MM.1S (cell line): Measurements from ENCODE around the gene PCGF5.
"Not testable (repeated sequence)": the region's sequence is repeated elsewhere in the genome, so short reads cannot be mapped to it uniquely, and the experiment has no call there.

Experiments
- DNase-seq: peaks from one replicate; pipeline ENCODE4 v3.0.0-alpha.2; 2015
- H2AFZ ChIP-seq: fragments of 300-600 bp; sonication (generic); 2 replicates; pipeline ENCODE4 v1.6.0; 2016; ENCODE audit warnings: antibody characterized with exemption, low read length
- H3F3A ChIP-seq: fragments of 300-600 bp; sonication (generic); 2 replicates; pipeline ENCODE4 v1.6.1; 2016; ENCODE audit warnings: mild to moderate bottlenecking, antibody characterized with exemption, low read length, moderate library complexity, mixed read lengths; ENCODE audit not compliant: insufficient read depth
- H3K27ac ChIP-seq: fragments of 300-600 bp; sonication (generic); 2 replicates; pipeline ENCODE4 v1.5.1; 2016; ENCODE audit warnings: mild to moderate bottlenecking, low read length
- H3K27me3 ChIP-seq: fragments of 300-600 bp; sonication (generic); replicated peaks from 2 replicates; pipeline ENCODE4 v1.6.0; 2016; ENCODE audit warnings: low read length; ENCODE audit not compliant: insufficient read depth
- H3K36me3 ChIP-seq: fragments of 300-600 bp; sonication (generic); replicated peaks from 2 replicates; pipeline ENCODE4 v1.6.1; 2016; ENCODE audit warnings: mild to moderate bottlenecking, low read length, mixed read lengths; ENCODE audit not compliant: insufficient read depth
- H3K4me1 ChIP-seq: fragments of 300-600 bp; sonication (generic); 2 replicates; pipeline ENCODE4 v1.6.1; 2016; ENCODE audit warnings: low read length, mixed read lengths
- H3K4me2 ChIP-seq: fragments of 300-600 bp; sonication (generic); 2 replicates; pipeline ENCODE4 v1.6.0; 2016; ENCODE audit warnings: low read depth, low read length
- H3K4me3 ChIP-seq: fragments of 300-600 bp; sonication (generic); 2 replicates; pipeline ENCODE4 v1.5.1; 2016; ENCODE audit warnings: low read length, mixed read lengths
- H3K79me2 ChIP-seq: fragments of 300-600 bp; sonication (generic); 2 replicates; pipeline ENCODE4 v1.6.1; 2016; ENCODE audit warnings: mixed run types, low read length, mixed read lengths
- H3K9ac ChIP-seq: fragments of 300-600 bp; sonication (generic); 2 replicates; pipeline ENCODE4 v1.6.1; 2016; ENCODE audit warnings: low read length, mixed read lengths
- H3K9me2 ChIP-seq: fragments of 300-600 bp; sonication (generic); replicated peaks from 2 replicates; pipeline ENCODE4 v1.6.1; 2016; ENCODE audit warnings: mild to moderate bottlenecking, low read length, mixed read lengths; ENCODE audit not compliant: insufficient read depth
- H3K9me3 ChIP-seq: fragments of 300-600 bp; sonication (generic); replicated peaks from 2 replicates; pipeline ENCODE4 v1.6.1; 2016; ENCODE audit warnings: mild to moderate bottlenecking, low read length, mixed read lengths; ENCODE audit not compliant: insufficient read depth
- H4K20me1 ChIP-seq: fragments of 300-600 bp; sonication (generic); 2 replicates; pipeline ENCODE4 v1.6.1; 2016; ENCODE audit warnings: mild to moderate bottlenecking, low read length, moderate library complexity, mixed read lengths; ENCODE audit not compliant: insufficient read depth
- EZH2 ChIP-seq: fragments of 300-600 bp; sonication (generic); optimal IDR thresholded peaks from 2 replicates; pipeline ENCODE3; 2017; ENCODE audit warnings: low read depth, mild to moderate bottlenecking, antibody characterized with exemption, low read length, mixed read lengths
- EZH2phosphoT487 ChIP-seq: fragments of 300-600 bp; sonication (generic); IDR thresholded peaks from 2 replicates; pipeline ENCODE4 v1.6.1; 2018; ENCODE audit warnings: antibody characterized with exemption, low read length
- TF ChIP-seq, protein P1 (sequence below): fragments of 300-600 bp; sonication (generic); IDR thresholded peaks from 2 replicates; pipeline ENCODE4 v1.5.1; 2016; ENCODE audit warnings: antibody characterized with exemption, low read length, mixed read lengths

PCGF5 gene

DNA sequence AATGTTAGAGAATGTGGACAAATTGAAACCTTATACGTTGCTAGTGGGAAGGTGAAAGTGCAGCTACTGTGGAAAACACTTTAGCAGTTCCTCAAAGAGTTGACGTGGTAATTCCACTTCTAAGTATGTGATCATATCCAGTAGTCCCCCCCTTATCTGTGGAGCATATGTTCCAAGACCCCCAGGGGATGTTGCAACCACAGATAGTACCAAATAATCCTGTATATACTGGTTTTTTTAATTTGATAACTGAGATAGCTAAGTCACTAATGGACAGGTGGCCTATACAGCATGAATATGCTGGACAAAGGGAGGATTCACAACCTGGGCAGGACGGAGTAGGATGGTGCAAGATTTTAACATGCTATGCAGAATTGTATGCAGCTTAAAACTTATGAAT, 36.8 kb downstream of the PCGF5 start:
- peaks cover 6% of the 10 kb centered on the region; the same call in 1 of the 2 replicates for H3K36me3 ChIP-seq
- no peaks in the 10 kb centered on the region for H3K27me3 ChIP-seq
- no peak overlapping the region for H3K4me2 ChIP-seq
- DNase-seq: no peak
- H2AFZ ChIP-seq: no peak overlapping the region
- no peak overlapping the region for H3K9ac ChIP-seq
- H3K4me1 ChIP-seq: peaks cover 29% of the 10 kb centered on the region
- no peaks in the 10 kb centered on the region for H4K20me1 ChIP-seq
- H3K9me2 ChIP-seq: no peaks in the 10 kb centered on the region
- H3K27ac ChIP-seq: no peak overlapping the region
- TF ChIP-seq EZH2: no peak
- peaks cover 3% of the 10 kb centered on the region; the same call in 1 of the 2 replicates for H3F3A ChIP-seq
- no peak overlapping the region for H3K4me3 ChIP-seq
- H3K79me2 ChIP-seq: peaks cover 7% of the 10 kb centered on the region; the same call in 1 of the 2 replicates
- no peaks in the 10 kb centered on the region for H3K9me3 ChIP-seq

DNA sequence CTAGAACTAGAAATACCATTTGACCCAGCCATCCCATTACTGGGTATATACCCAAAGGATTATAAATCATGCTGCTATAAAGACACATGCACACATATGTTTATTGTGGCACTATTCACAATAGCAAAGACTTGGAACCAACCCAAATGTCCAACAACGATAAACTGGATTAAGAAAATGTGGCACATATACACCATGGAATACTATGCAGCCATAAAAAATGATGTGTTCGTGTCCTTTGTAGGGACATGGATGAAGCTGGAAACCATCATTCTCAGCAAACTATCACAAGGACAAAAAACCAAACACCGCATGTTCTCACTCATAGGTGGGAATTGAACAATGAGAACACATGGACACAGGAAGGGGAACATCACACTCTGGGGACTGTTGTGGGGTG, 40.0 kb downstream of the PCGF5 start:
- not testable (repeated sequence) for H3K36me3 ChIP-seq, H3K79me2 ChIP-seq, H3K4me2 ChIP-seq, H3K9me3 ChIP-seq, H2AFZ ChIP-seq, H3F3A ChIP-seq, H3K27me3 ChIP-seq, H3K27ac ChIP-seq, H3K4me3 ChIP-seq, H3K9ac ChIP-seq, DNase-seq, H4K20me1 ChIP-seq, H3K9me2 ChIP-seq
- peaks cover 12% of the 10 kb centered on the region for H3K4me1 ChIP-seq

- H4K20me1 ChIP-seq: no peaks in the 10 kb centered on the region
- no peak overlapping the region for H3K27ac ChIP-seq
- H3K4me2 ChIP-seq: no peak overlapping the region
- H3K9me3 ChIP-seq: no peaks in the 10 kb centered on the region
- DNase-seq: no peak
- TF ChIP-seq EZH2phosphoT487 (no peak), EZH2 (no peak)
- TF ChIP-seq, protein P1, sequence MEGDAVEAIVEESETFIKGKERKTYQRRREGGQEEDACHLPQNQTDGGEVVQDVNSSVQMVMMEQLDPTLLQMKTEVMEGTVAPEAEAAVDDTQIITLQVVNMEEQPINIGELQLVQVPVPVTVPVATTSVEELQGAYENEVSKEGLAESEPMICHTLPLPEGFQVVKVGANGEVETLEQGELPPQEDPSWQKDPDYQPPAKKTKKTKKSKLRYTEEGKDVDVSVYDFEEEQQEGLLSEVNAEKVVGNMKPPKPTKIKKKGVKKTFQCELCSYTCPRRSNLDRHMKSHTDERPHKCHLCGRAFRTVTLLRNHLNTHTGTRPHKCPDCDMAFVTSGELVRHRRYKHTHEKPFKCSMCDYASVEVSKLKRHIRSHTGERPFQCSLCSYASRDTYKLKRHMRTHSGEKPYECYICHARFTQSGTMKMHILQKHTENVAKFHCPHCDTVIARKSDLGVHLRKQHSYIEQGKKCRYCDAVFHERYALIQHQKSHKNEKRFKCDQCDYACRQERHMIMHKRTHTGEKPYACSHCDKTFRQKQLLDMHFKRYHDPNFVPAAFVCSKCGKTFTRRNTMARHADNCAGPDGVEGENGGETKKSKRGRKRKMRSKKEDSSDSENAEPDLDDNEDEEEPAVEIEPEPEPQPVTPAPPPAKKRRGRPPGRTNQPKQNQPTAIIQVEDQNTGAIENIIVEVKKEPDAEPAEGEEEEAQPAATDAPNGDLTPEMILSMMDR: no peak
- H3F3A ChIP-seq: no peaks in the 10 kb centered on the region
- no peaks in the 10 kb centered on the region for H3K4me1 ChIP-seq
- no peaks in the 10 kb centered on the region; the same call in 1 of the 2 replicates for H3K36me3 ChIP-seq
- no peak overlapping the region for H2AFZ ChIP-seq
- no peaks in the 10 kb centered on the region for H3K79me2 ChIP-seq
- H3K9ac ChIP-seq: no peak overlapping the region
- no peaks in the 10 kb centered on the region for H3K27me3 ChIP-seq
- no peak overlapping the region for H3K4me3 ChIP-seq
- H3K9me2 ChIP-seq: no peaks in the 10 kb centered on the region
These were observed 51.4 kb downstream of the PCGF5 start for GRCh38 chr10:91271886-91272285.

DNA sequence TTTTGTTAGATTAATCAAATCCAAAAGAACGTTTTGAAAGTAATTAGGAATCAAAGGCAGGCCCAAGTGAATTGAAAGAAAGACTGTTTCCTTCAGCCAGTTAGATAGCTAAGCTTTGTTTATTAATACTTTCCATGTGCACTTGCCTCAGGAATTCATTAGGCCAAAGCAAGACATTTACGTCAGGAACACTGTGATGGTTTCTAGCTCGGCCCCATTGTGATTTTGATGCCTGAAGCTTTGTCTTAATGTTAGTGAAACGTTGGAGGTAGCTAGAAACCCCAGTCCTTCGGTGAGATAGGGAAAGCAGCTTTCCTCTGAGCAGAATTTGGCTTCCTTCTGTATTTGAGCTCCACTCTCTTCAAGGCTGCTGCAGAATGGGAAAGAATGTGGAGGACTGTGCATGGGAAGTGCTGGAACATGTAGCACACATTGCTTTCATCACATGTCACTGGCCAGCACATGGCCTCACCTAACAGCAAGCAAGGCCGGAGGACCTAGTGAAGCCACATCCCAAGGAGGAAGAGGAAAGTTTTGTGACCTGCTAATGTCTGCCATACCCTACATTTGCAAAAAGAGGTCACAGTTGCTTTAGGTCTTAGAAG, 64.1 kb downstream of the PCGF5 start:
- Histone ChIP-seq H4K20me1 (no peaks in the 10 kb centered on the region), H3K79me2 (no peaks in the 10 kb centered on the region), H3K9me3 (no peaks in the 10 kb centered on the region), H3K4me2 (no peak overlapping the region), H3K4me3 (no peak overlapping the region), H3K9me2 (no peaks in the 10 kb centered on the region), H3K27ac (no peak overlapping the region), H3K4me1 (no peaks in the 10 kb centered on the region), H3K36me3 (no peaks in the 10 kb centered on the region), H3F3A (no peaks in the 10 kb centered on the region), H3K9ac (no peak overlapping the region), H2AFZ (no peak overlapping the region), H3K27me3 (no peaks in the 10 kb centered on the region)
- TF ChIP-seq EZH2phosphoT487: no peak
- TF ChIP-seq, protein P1: no peak
- no peak for TF ChIP-seq EZH2
- DNase-seq: no peak
